Activated naive CD4-positive, alpha-beta T cell treated with anti-CD3 and anti-CD28 coated beads, Interleukin-2, amount 50 U/mL, for 16 hours (primary cell): ENCODE data around the gene TRIM64C.
"Not testable (repeated sequence)": the region's sequence is repeated elsewhere in the genome, so short reads cannot be mapped to it uniquely, and the experiment has no call there.

Experiments
- DNase-seq: peaks from one replicate; pipeline ENCODE4 v3.0.0-alpha.2; 2020

The TRIM64C gene, protein sequence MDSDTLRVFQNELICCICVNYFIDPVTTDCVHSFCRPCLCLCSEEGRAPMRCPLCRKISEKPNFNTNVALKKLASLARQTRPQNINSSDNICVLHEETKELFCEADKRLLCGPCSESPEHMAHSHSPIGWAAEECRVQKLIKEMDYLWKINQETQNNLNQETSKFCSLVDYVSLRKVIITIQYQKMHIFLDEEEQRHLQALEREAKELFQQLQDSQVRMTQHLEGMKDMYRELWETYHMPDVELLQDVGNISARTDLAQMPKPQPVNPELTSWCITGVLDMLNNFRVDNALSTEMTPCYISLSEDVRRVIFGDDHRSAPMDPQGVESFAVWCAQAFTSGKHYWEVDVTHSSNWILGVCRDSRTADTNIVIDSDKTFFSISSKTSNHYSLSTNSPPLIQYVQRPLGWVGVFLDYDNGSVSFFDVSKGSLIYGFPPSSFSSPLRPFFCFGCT

DNA sequence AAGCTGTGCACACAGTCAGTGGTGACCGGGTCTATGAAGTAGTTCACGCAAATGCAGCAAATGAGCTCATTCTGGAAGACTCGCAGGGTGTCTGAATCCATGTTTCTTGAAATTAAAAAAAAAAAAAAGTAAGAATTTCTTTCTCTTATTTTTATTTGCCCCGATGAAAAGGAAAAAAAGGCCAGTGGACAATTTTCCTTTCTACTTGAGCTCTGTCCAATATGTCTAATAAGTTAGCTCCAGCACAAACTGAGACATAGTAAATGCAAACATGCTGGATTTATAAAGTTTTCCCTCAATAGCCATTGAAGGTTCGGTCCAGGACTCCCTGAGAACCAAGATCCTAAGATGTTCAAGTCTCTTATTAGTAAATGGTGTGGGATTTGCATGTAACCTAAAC is at the start of gene TRIM64C:
Gene TRIM64C (minus strand): TSS at position 101 of the 400 bp plus-strand sequence. CDS start 0 bp downstream, at position 101.
- not testable (repeated sequence) for DNase-seq

DNA sequence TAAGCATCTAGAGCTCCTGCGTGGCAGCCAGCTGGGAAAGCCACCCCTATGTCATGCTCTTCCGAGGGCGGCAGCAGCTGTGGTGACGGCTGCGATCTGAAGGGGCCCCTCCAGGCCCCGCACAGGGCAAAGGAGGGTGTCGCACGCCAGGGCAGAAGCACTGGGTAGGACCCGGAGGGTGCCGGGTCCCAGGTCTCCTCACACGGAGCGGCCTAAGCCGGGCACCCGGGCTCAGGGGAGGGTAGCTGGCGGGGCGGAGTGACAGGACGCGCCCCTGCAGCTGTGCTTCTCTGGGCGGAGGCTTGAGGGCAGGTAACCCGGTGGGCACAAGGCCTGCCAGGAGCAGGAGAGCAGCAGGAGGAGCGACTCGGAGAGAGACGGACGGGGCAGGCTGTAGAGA is 43.4 kb upstream of the TRIM64C start:
- DNase-seq: not testable (repeated sequence)

DNA sequence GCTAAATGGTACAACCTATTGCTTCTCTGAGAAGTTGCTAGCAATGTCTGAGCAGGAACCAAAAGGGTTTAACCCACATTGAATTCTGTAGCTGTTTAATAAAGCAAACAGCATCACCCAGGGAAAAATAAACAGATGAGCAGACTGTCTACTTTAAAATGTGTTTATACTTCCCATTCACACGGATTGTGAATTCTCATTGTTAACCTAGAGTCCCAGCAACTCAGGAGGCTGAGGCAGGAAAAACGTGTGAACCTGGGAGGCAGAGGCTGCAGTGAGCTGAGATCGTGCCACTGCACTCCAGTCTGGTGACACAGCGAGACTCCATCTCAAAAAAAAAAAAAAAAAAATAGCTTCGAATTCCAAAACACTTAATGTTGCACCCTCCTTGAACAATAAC is 11.0 kb upstream of the TRIM64C start:
- DNase-seq: not testable (repeated sequence)

DNA sequence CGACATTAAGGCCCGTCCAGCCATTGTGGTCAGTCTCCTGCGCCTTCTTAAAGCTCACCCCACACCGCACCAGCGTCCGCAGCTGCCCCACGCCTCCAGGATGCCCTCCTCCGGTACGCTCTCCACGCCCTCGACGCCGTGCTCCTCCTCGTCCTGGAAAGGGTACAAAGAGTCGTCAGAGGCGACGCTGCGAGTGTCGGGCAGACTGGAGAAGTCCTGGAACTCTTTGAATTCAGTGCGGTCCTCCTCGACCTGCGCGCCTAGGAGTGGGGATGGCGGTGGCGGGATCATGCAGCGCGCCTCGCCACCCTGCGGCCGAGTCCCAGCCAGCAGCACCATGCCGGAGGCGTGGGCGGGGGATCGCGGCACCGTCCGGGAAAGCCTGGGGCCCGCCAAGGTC is 9.1 kb downstream of the TRIM64C start:
- not testable (repeated sequence) for DNase-seq

DNA sequence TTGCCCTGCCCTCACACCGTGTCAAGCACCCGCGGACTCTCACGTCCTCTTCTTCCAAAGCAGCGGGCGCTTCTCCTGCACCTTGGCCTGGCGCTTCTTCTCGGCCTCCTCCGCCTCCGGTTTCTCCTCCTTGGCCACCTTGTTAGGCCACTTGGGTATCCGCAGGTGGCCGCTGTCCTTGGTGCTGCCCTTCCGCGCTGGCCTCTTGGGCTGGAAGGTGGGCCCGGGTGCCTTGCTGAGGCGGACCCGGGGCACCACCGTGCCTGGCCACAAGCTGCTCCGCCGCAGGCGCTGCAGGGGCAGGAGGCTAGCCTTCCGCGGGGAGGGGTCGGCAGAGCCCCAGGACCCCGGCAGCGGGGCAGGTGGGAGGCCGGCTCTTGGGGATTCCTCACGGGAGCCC is 10.7 kb downstream of the TRIM64C start:
- DNase-seq: not testable (repeated sequence)

DNA sequence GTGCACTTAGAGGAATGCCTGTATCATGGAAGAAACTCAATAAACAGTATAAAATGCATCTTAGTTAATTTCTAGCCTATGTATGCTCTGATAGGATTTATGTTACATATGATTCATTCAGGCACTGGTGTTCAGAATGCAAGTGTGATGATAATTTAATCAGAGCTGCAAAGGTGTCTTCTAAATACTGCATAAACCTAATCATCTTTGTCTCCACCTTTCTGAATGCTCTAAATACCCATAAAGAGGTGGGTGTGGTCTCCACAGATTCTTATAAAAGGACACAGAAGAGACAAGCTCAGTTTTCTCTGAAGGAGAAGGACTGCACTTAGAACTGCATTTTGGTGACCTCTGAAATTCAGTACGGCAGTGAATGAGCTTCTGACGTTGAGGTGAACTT is 30.4 kb downstream of the TRIM64C start, which contains the start of gene TRIM49B:
Gene TRIM49B (plus strand): TSS at position 301 of the 400 bp plus-strand sequence. CDS start 2,777 bp downstream, outside the sequence.
- DNase-seq: not testable (repeated sequence)
